ENCODE results near the gene SEMA5B. TPM values are rescaled to one million over a fixed set of nuclear protein-coding genes. Genes with fewer than 3 reads are reported as not detected.
A peak's percentile ranks its signal among the peaks of the same experiment; 100 is the strongest.

SEMA5B gene
- total RNA-seq, 1 experiment from 2014 or later, result not detected

GRCh38 chr3:122941228-122942206, 86.0 kb downstream of the SEMA5B start:
- no peaks in the 10 kb centered on the region for H3K9me2 ChIP-seq (ENCODE audit: insufficient read depth)
- no peaks in the 10 kb centered on the region for H3K79me2 ChIP-seq (ENCODE audit: low read depth)
- H2AFZ ChIP-seq, result no peak overlapping the region
- H3K27ac ChIP-seq, result no peak overlapping the region
- ChIA-PET CTCF (interaction anchor here (0.6 to 1.2 kb wide), 4 partner anchors 48 to 499 kb away, joined by 3 to 11 read pairs (median 4); no protein-coding TSS in a partner anchor), POLR2A (ENCODE audit: unreplicated experiment) (no interaction called here)
- no peaks in the 10 kb centered on the region for H3K36me3 ChIP-seq (ENCODE audit: low read depth)
- no peak overlapping the region for H3K4me3 ChIP-seq
- intact Hi-C loops (cut with micrococcal nuclease; ENCODE audit: unreplicated experiment), result loop anchor here (2.0 to 10.0 kb wide), 6 partner anchors 83 to 616 kb away; partner anchors contain the start of gene PARP14
- no peaks in the 10 kb centered on the region for H3K9me3 ChIP-seq (ENCODE audit: insufficient read depth, low read depth)
- peaks cover 5% of the 10 kb centered on the region; the same call in 1 of the 2 replicates for H3F3A ChIP-seq (ENCODE audit: insufficient read depth, low read depth)
- no peak overlapping the region for H3K4me2 ChIP-seq
- H3K4me1 ChIP-seq (replicated peaks; ENCODE audit: insufficient read depth), result peaks cover 19% of the 10 kb centered on the region; the same call in 1 of the 2 replicates
- no peaks in the 10 kb centered on the region for H3K27me3 ChIP-seq (ENCODE audit: insufficient read depth, low read depth)
- no peak for DNase-seq
- no peak for TF ChIP-seq EZH2 (IDR thresholded peaks at IDR 0.05; ENCODE audit: low read depth)
- TF ChIP-seq CTCF (conservative IDR thresholded peaks at IDR 0.05), result peak; percentile 69
- BruUV-seq (replicated peaks), result no TSS peak
- H4K20me1 ChIP-seq (ENCODE audit: insufficient read depth), result no peaks in the 10 kb centered on the region

GRCh38 chr3:122940628-122941086, 86.9 kb downstream of the SEMA5B start:
- H3K4me1 ChIP-seq (replicated peaks; ENCODE audit: insufficient read depth), result peaks cover 19% of the 10 kb centered on the region; the same call in 1 of the 2 replicates
- H3K4me2 ChIP-seq, result no peak overlapping the region
- no TSS peak for BruUV-seq (replicated peaks)
- no peak overlapping the region for H3K27ac ChIP-seq
- DNase-seq, result no peak
- ChIA-PET CTCF (interaction anchor here (0.6 kb wide), 1 partner anchor 498 kb away, joined by 4 read pairs; no protein-coding TSS in a partner anchor), POLR2A (ENCODE audit: unreplicated experiment) (interaction anchor here (0.6 kb wide), 1 partner anchor 39 kb away, joined by 8 read pairs; no protein-coding TSS in a partner anchor)
- peaks cover 5% of the 10 kb centered on the region; the same call in 1 of the 2 replicates for H3F3A ChIP-seq (ENCODE audit: insufficient read depth, low read depth)
- no peak for TF ChIP-seq EZH2 (IDR thresholded peaks at IDR 0.05; ENCODE audit: low read depth)
- TF ChIP-seq CTCF (conservative IDR thresholded peaks at IDR 0.05), result no peak
- no peak overlapping the region for H3K4me3 ChIP-seq
- H3K9me3 ChIP-seq (ENCODE audit: insufficient read depth, low read depth), result no peaks in the 10 kb centered on the region
- intact Hi-C loops (cut with micrococcal nuclease; ENCODE audit: unreplicated experiment), result loop anchor here (5.0 to 10.0 kb wide), 4 partner anchors 188 to 617 kb away; partner anchors contain the start of gene PARP14
- no peaks in the 10 kb centered on the region for H4K20me1 ChIP-seq (ENCODE audit: insufficient read depth)
- no peak overlapping the region for H2AFZ ChIP-seq
- H3K36me3 ChIP-seq (ENCODE audit: low read depth), result no peaks in the 10 kb centered on the region
- no peaks in the 10 kb centered on the region for H3K27me3 ChIP-seq (ENCODE audit: insufficient read depth, low read depth)
- no peaks in the 10 kb centered on the region for H3K9me2 ChIP-seq (ENCODE audit: insufficient read depth)
- no peaks in the 10 kb centered on the region for H3K79me2 ChIP-seq (ENCODE audit: low read depth)

- ChIA-PET POLR2A (ENCODE audit: unreplicated experiment) (interaction anchor here (0.6 kb wide), 1 partner anchor 181 kb away, joined by 3 read pairs; no protein-coding TSS in a partner anchor), CTCF (interaction anchor here (0.6 kb wide), 1 partner anchor 546 kb away, joined by 3 read pairs; no protein-coding TSS in a partner anchor)
- Histone ChIP-seq H4K20me1 (ENCODE audit: insufficient read depth) (no peaks in the 10 kb centered on the region), H3K9me3 (ENCODE audit: insufficient read depth, low read depth) (no peaks in the 10 kb centered on the region), H3K4me3 (no peak overlapping the region), H3K36me3 (ENCODE audit: low read depth) (no peaks in the 10 kb centered on the region), H3K79me2 (ENCODE audit: low read depth) (no peaks in the 10 kb centered on the region), H3K27ac (no peak overlapping the region), H2AFZ (no peak overlapping the region), H3K4me2 (no peak overlapping the region), H3F3A (ENCODE audit: insufficient read depth, low read depth) (peaks cover 5% of the 10 kb centered on the region; the same call in 1 of the 2 replicates), H3K9me2 (ENCODE audit: insufficient read depth) (no peaks in the 10 kb centered on the region), H3K4me1 (replicated peaks; ENCODE audit: insufficient read depth) (peaks cover 10% of the 10 kb centered on the region; the same call in 1 of the 2 replicates), H3K27me3 (ENCODE audit: insufficient read depth, low read depth) (no peaks in the 10 kb centered on the region)
- BruUV-seq (replicated peaks), result no TSS peak
- intact Hi-C loops (cut with micrococcal nuclease; ENCODE audit: unreplicated experiment), result no loop called here
- peak in 1 of 2 experiments; percentile 24 for DNase-seq
- TF ChIP-seq EZH2 (IDR thresholded peaks at IDR 0.05; ENCODE audit: low read depth) (no peak), CTCF (conservative IDR thresholded peaks at IDR 0.05) (no peak)
These were observed 88.7 kb downstream of the SEMA5B start for GRCh38 chr3:122938783-122939425.

Data from PC-9 (cell line).